Hepatocyte (in vitro differentiated cells): ENCODE results near the gene CORIN.

Experiments used
- CTCF ChIP-seq: fragments of 200-600 bp; sonication (generic); IDR thresholded peaks from 2 replicates; pipeline ENCODE4 v1.5.1; 2016; ENCODE audit warnings: antibody characterized with exemption, mild to moderate bottlenecking; ENCODE audit not compliant: poor library complexity
- EZH2 ChIP-seq: fragments of 200-600 bp; sonication (generic); IDR thresholded peaks from 2 replicates; pipeline ENCODE4 v1.6.1; 2016; ENCODE audit warnings: antibody characterized with exemption, mild to moderate bottlenecking, borderline replicate concordance

DNA sequence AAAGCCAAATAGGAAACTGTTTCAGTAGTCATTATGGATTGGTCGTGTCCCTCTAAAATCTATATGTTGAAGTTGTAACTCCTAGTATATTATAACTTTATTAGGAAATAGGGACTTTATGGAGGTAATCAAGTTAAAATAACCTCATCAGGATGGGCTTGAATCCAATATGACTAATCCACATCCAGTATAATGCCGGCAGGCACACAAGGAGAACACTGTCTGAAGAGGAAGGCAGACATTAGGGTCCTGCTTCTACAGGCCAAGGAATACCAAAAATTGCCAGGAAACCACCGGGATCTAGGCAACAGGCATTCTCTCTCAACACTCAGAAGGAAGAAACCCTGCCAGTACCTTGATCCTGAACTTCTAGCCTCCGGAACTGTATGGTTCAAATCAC is 222.5 kb downstream of the CORIN start:
- TF ChIP-seq CTCF, result no peak
- no peak for TF ChIP-seq EZH2
